ENCODE measurements around the gene VPS50. TPM values are rescaled to one million over a fixed set of nuclear protein-coding genes. Genes with fewer than 3 reads are reported as not detected.

Gene VPS50
- total and polyA plus RNA-seq, 8 donors = 2.3 to 48.5 (median 6.3) TPM

GRCh38 chr7:93375603-93376002, 143.4 kb downstream of the VPS50 start:
- intact Hi-C loops (cut with DNase I; ENCODE audit: low total_unique reads) = no loop called here
- no peaks in the 10 kb centered on the region for H3K4me1 ChIP-seq
- TF ChIP-seq CTCF (IDR thresholded peaks at IDR 0.05) (no peak), POLR2A (IDR thresholded peaks at IDR 0.05) (no peak), POLR2AphosphoS5 (IDR thresholded peaks at IDR 0.05) (no peak), EP300 (IDR thresholded peaks at IDR 0.05) (no peak)
- no peak for DNase-seq
- no peaks in the 10 kb centered on the region for H3K36me3 ChIP-seq
- no peaks in the 10 kb centered on the region for H3K9me3 ChIP-seq
- H3K27ac ChIP-seq = no peak overlapping the region
- peaks cover 0 to 6% (median 0%) of the 10 kb centered on the region in 3 donors for H3K27me3 ChIP-seq
- no peak overlapping the region for H3K4me3 ChIP-seq

- DNase-seq = no peak
- Histone ChIP-seq H3K9me3 (no peaks in the 10 kb centered on the region), H3K27me3 (no peaks in the 10 kb centered on the region), H3K4me1 (no peaks in the 10 kb centered on the region), H3K36me3 (no peaks in the 10 kb centered on the region), H3K4me3 (no peak overlapping the region), H3K27ac (no peak overlapping the region)
- 67 to 69% (median 68%) methylated on average over 6 of the region's 6 CpGs for WGBS, 5 donors
- TF ChIP-seq POLR2AphosphoS5 (IDR thresholded peaks at IDR 0.05) (no peak), EP300 (IDR thresholded peaks at IDR 0.05) (no peak), POLR2A (IDR thresholded peaks at IDR 0.05) (no peak), CTCF (IDR thresholded peaks at IDR 0.05) (no peak)
- intact Hi-C loops (cut with DNase I; ENCODE audit: low total_unique reads) = no loop called here
Observed at GRCh38 chr7:93378131-93378760, 146.1 kb downstream of the VPS50 start.

GRCh38 chr7:93382362-93382761, 150.2 kb downstream of the VPS50 start:
- Histone ChIP-seq H3K4me3 (no peak overlapping the region), H3K27me3 (no peaks in the 10 kb centered on the region), H3K4me1 (no peaks in the 10 kb centered on the region), H3K36me3 (no peaks in the 10 kb centered on the region), H3K27ac (no peak overlapping the region), H3K9me3 (no peaks in the 10 kb centered on the region)
- WGBS, 5 donors = 77 to 92% (median 87%) methylated on average over 3 of the region's 3 CpGs
- intact Hi-C loops (cut with DNase I; ENCODE audit: low total_unique reads) = no loop called here
- TF ChIP-seq POLR2AphosphoS5 (IDR thresholded peaks at IDR 0.05) = no peak
- no peak for TF ChIP-seq EP300 (IDR thresholded peaks at IDR 0.05)
- no peak for TF ChIP-seq CTCF (IDR thresholded peaks at IDR 0.05)
- TF ChIP-seq POLR2A (IDR thresholded peaks at IDR 0.05) = no peak
- DNase-seq = no peak

- no peak for DNase-seq
- H3K27ac ChIP-seq = no peak overlapping the region
- no peaks in the 10 kb centered on the region for H3K36me3 ChIP-seq
- no peaks in the 10 kb centered on the region for H3K9me3 ChIP-seq
- no peak overlapping the region for H3K4me3 ChIP-seq
- 79 to 93% (median 90%) methylated on average over 3 of the region's 3 CpGs for WGBS, 5 donors
- H3K4me1 ChIP-seq = no peaks in the 10 kb centered on the region
- TF ChIP-seq EP300 (IDR thresholded peaks at IDR 0.05) = no peak
- no peak for TF ChIP-seq CTCF (IDR thresholded peaks at IDR 0.05)
- TF ChIP-seq POLR2A (IDR thresholded peaks at IDR 0.05) = no peak
- no peak for TF ChIP-seq POLR2AphosphoS5 (IDR thresholded peaks at IDR 0.05)
- H3K27me3 ChIP-seq = no peaks in the 10 kb centered on the region
- intact Hi-C loops (cut with DNase I; ENCODE audit: low total_unique reads) = no loop called here
Observed at GRCh38 chr7:93390660-93391059, 158.5 kb downstream of the VPS50 start.

Data from stomach (tissue), 9 donors.